Measurements from ENCODE around the gene RAPH1.

GRCh38 chr2:203548887-203549286 is 13.8 kb upstream of the RAPH1 start:
- TF ChIP-seq CTCF (IDR thresholded peaks at IDR 0.05): no peak
- no peak for TF ChIP-seq POLR2A (IDR thresholded peaks at IDR 0.05)
